WTC11 (cell line): Measurements from ENCODE around the gene FBN3. TPM values are rescaled to one million over a fixed set of nuclear protein-coding genes. Genes with fewer than 3 reads are reported as not detected.

Source experiments
- ATAC-seq: fragments of 200-7000 bp; cut with Tn5 transposase; 2 replicates; pipeline ENCODE4 v1.10.0; 2021; ENCODE audit warnings: mild to moderate bottlenecking, moderate library complexity
- CTCF ChIA-PET: fragments of 300-600 bp; sonication (Branson Sonifier 250); formaldehyde crosslinking; loops from one replicate; lab custom pipeline; 2021; ENCODE audit warnings: antibody characterized with exemption; lab: Charles Lee
- POLR2A ChIA-PET: fragments of 350-600 bp; sonication (Branson Sonifier 250); formaldehyde crosslinking; loops from one replicate; lab custom pipeline; 2021; ENCODE audit warnings: antibody characterized with exemption; lab: Charles Lee
- DNase-seq: peaks from one replicate; pipeline ENCODE4 v3.0.0; 2021; ENCODE audit warnings: low spot score
- H3K27ac Mint-ChIP-seq: 2 replicates; pipeline ENCODE4 v1.8.0; 2021; ENCODE audit warnings: mixed read lengths
- H3K27me3 Mint-ChIP-seq: 2 replicates; pipeline ENCODE4 v1.8.0; 2021; ENCODE audit warnings: low read depth, mild to moderate bottlenecking, moderate library complexity, mixed read lengths
- H3K36me3 Mint-ChIP-seq: 2 replicates; pipeline ENCODE4 v1.8.0; 2021; ENCODE audit warnings: mixed read lengths
- H3K4me1 Mint-ChIP-seq: 2 replicates; pipeline ENCODE4 v1.8.0; 2022; ENCODE audit warnings: mixed read lengths
- H3K4me3 Mint-ChIP-seq: 2 replicates; pipeline ENCODE4 v1.8.0; 2021; ENCODE audit warnings: mild to moderate bottlenecking, moderate library complexity, mixed read lengths
- H3K9me3 Mint-ChIP-seq: 2 replicates; pipeline ENCODE4 v1.8.0; 2021; ENCODE audit warnings: mixed read lengths
- ATF1 ChIP-seq: sonication (generic); formaldehyde crosslinking; IDR thresholded peaks from 2 replicates; pipeline ENCODE4 v1.8.1; 2023; ENCODE audit warnings: mild to moderate bottlenecking, moderate library complexity, missing genetic modification reagents
- CBFB ChIP-seq: sonication (generic); formaldehyde crosslinking; IDR thresholded peaks from 2 replicates; pipeline ENCODE4 v1.8.1; 2022; ENCODE audit warnings: mild to moderate bottlenecking, low read depth, missing genetic modification reagents
- ESRRA ChIP-seq: sonication (generic); formaldehyde crosslinking; IDR thresholded peaks from 2 replicates; pipeline ENCODE4 v1.8.1; 2022; ENCODE audit warnings: mild to moderate bottlenecking, missing genetic modification reagents, borderline replicate concordance
- ETV6 ChIP-seq: sonication (generic); formaldehyde crosslinking; IDR thresholded peaks from 2 replicates; pipeline ENCODE4 v1.8.1; 2022; ENCODE audit warnings: mild to moderate bottlenecking, missing genetic modification reagents
- FOXK1 ChIP-seq: sonication (generic); formaldehyde crosslinking; IDR thresholded peaks from 2 replicates; pipeline ENCODE4 v1.8.0; 2022; ENCODE audit warnings: mild to moderate bottlenecking, moderate library complexity, missing genetic modification reagents
- GTF2I ChIP-seq: fragments of 250-450 bp; sonication (Bioruptor Pico); conservative IDR thresholded peaks from 2 replicates; pipeline ENCODE4 v1.4.0; 2021; ENCODE audit warnings: mild to moderate bottlenecking
- NFYB ChIP-seq: sonication (generic); formaldehyde crosslinking; conservative IDR thresholded peaks from 2 replicates; pipeline ENCODE4 v1.8.0; 2022; ENCODE audit warnings: low read depth, missing genetic modification reagents
- OVOL2 ChIP-seq: fragments of 250-450 bp; sonication (Bioruptor Pico); IDR thresholded peaks from 2 replicates; pipeline ENCODE4 v1.9.0; 2021; ENCODE audit warnings: mild to moderate bottlenecking, borderline replicate concordance
- ZNF263 ChIP-seq: sonication (generic); formaldehyde crosslinking; IDR thresholded peaks from 2 replicates; pipeline ENCODE4 v1.8.1; 2022; ENCODE audit warnings: low read depth, mild to moderate bottlenecking, moderate library complexity, missing genetic modification reagents
- ZNF317 ChIP-seq: sonication (generic); formaldehyde crosslinking; IDR thresholded peaks from 2 replicates; pipeline ENCODE4 v1.8.1; 2023; ENCODE audit warnings: low read depth, mild to moderate bottlenecking, moderate library complexity, missing genetic modification reagents, borderline replicate concordance
- total RNA-seq: library from RNA; stranded (reverse); gene quantifications from 3 replicates; pipeline ENCODE4 v1.2.3, GENCODE V29; 2021
- TF ChIP-seq, protein P1 (sequence below): sonication (generic); formaldehyde crosslinking; conservative IDR thresholded peaks from 2 replicates; pipeline ENCODE4 v1.8.1; 2023; ENCODE audit warnings: mild to moderate bottlenecking, low read depth, missing genetic modification reagents, moderate library complexity
- TF ChIP-seq, protein P2 (sequence below): sonication (generic); formaldehyde crosslinking; IDR thresholded peaks from 2 replicates; pipeline ENCODE4 v1.8.1; 2022; ENCODE audit warnings: mild to moderate bottlenecking, moderate library complexity, missing genetic modification reagents
- TF ChIP-seq, protein P3 (sequence below): fragments of 250-450 bp; sonication (Bioruptor Pico); IDR thresholded peaks from 2 replicates; pipeline ENCODE4 v2.1.2; 2022; ENCODE audit warnings: mild to moderate bottlenecking, moderate library complexity
- TF ChIP-seq, protein P4 (sequence below): fragments of 250-450 bp; sonication (Bioruptor Pico); IDR thresholded peaks from 2 replicates; pipeline ENCODE4 v1.8.0; 2021; ENCODE audit warnings: mild to moderate bottlenecking
- TF ChIP-seq, protein P5 (sequence below): sonication (generic); formaldehyde crosslinking; IDR thresholded peaks from 2 replicates; pipeline ENCODE4 v1.8.0; 2022; ENCODE audit warnings: missing genetic modification reagents
- TF ChIP-seq, protein P6 (sequence below): sonication (generic); formaldehyde crosslinking; IDR thresholded peaks from 2 replicates; pipeline ENCODE4 v1.8.0; 2023; ENCODE audit warnings: mild to moderate bottlenecking, missing genetic modification reagents
- TF ChIP-seq, protein P7 (sequence below): fragments of 250-450 bp; sonication (Bioruptor Pico); IDR thresholded peaks from 2 replicates; pipeline ENCODE4 v1.9.0; 2021; ENCODE audit warnings: mild to moderate bottlenecking
- TF ChIP-seq, protein P8 (sequence below): sonication (generic); formaldehyde crosslinking; IDR thresholded peaks from 2 replicates; pipeline ENCODE4 v1.8.1; 2023; ENCODE audit warnings: mild to moderate bottlenecking, missing genetic modification reagents, moderate library complexity

The FBN3 gene
- total RNA-seq, 1 experiment from 2014 or later, result 54.8 TPM

DNA sequence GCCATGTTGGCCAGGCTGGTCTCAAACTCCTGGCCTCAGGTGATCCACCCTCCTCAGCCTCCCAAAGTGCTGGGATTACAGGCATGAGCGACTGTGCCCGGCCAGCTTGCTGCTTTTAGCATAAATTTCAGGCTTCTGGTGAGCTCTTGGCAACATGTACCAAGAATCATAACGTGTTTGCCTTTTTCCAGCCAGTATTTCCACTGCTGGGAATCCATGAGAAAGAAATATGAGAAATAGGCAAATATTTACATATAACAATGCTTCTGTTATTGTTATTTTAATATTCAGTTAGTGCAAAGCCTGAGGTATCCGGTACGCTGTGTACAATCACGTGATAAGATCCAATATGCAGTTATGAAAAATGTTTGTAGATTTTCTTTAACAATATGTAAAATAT, 30.6 kb upstream of the FBN3 start:
- ATAC-seq (no peak), DNase-seq (no peak)
- Mint-ChIP-seq H3K27me3 (no peaks in the 10 kb centered on the region), H3K9me3 (no peaks in the 10 kb centered on the region), H3K36me3 (no peaks in the 10 kb centered on the region), H3K4me3 (no peak overlapping the region), H3K27ac (no peak overlapping the region), H3K4me1 (no peaks in the 10 kb centered on the region)
- POLR2A ChIA-PET, result no interaction called here
- CTCF ChIA-PET, result interaction anchor here (0.6 kb wide), 1 partner anchor 11 kb away, joined by 3 read pairs; no protein-coding TSS in a partner anchor
- TF ChIP-seq NFYB (CRISPR knock-in tag) (no peak), ESRRA (CRISPR knock-in tag) (no peak), ZNF317 (CRISPR knock-in tag) (no peak), ETV6 (no peak), GTF2I (CRISPR knock-in tag) (no peak), CBFB (CRISPR knock-in tag) (no peak)
- TF ChIP-seq, protein P1, sequence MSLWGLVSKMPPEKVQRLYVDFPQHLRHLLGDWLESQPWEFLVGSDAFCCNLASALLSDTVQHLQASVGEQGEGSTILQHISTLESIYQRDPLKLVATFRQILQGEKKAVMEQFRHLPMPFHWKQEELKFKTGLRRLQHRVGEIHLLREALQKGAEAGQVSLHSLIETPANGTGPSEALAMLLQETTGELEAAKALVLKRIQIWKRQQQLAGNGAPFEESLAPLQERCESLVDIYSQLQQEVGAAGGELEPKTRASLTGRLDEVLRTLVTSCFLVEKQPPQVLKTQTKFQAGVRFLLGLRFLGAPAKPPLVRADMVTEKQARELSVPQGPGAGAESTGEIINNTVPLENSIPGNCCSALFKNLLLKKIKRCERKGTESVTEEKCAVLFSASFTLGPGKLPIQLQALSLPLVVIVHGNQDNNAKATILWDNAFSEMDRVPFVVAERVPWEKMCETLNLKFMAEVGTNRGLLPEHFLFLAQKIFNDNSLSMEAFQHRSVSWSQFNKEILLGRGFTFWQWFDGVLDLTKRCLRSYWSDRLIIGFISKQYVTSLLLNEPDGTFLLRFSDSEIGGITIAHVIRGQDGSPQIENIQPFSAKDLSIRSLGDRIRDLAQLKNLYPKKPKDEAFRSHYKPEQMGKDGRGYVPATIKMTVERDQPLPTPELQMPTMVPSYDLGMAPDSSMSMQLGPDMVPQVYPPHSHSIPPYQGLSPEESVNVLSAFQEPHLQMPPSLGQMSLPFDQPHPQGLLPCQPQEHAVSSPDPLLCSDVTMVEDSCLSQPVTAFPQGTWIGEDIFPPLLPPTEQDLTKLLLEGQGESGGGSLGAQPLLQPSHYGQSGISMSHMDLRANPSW (CRISPR knock-in tag), result no peak
- TF ChIP-seq, protein P2, sequence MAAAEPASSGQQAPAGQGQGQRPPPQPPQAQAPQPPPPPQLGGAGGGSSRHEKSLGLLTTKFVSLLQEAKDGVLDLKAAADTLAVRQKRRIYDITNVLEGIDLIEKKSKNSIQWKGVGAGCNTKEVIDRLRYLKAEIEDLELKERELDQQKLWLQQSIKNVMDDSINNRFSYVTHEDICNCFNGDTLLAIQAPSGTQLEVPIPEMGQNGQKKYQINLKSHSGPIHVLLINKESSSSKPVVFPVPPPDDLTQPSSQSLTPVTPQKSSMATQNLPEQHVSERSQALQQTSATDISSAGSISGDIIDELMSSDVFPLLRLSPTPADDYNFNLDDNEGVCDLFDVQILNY (CRISPR knock-in tag), result no peak
- TF ChIP-seq, protein P3, sequence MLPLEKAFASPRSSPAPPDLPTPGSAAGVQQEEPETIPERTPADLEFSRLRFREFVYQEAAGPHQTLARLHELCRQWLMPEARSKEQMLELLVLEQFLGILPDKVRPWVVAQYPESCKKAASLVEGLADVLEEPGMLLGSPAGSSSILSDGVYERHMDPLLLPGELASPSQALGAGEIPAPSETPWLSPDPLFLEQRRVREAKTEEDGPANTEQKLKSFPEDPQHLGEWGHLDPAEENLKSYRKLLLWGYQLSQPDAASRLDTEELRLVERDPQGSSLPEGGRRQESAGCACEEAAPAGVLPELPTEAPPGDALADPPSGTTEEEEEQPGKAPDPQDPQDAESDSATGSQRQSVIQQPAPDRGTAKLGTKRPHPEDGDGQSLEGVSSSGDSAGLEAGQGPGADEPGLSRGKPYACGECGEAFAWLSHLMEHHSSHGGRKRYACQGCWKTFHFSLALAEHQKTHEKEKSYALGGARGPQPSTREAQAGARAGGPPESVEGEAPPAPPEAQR (CRISPR knock-in tag), result no peak

DNA sequence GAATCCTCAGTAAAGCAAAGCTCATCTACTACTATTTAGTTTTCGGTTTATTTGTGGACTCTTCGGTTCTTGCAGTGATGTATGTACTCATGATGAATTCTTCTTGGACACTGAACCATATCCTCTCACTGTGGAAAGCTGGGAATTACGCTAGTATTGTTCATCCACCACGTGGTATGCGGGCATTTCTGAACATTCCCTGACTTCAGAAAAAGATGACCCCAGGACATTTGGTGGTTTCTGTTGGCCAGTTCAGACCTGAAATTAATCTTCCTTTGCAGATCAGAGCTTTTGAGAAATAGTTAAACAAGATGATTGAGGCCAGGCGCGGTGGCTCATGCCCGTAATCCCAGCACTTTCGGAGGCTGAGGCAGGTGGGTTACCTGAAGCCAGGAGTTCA, 25.3 kb upstream of the FBN3 start:
- H3K27me3 Mint-ChIP-seq, result no peaks in the 10 kb centered on the region
- H3K9me3 Mint-ChIP-seq, result no peaks in the 10 kb centered on the region
- DNase-seq (no peak), ATAC-seq (no peak)
- no peaks in the 10 kb centered on the region for H3K4me1 Mint-ChIP-seq
- ChIA-PET POLR2A (no interaction called here), CTCF (no interaction called here)
- H3K4me3 Mint-ChIP-seq, result no peak overlapping the region
- TF ChIP-seq, protein P4, sequence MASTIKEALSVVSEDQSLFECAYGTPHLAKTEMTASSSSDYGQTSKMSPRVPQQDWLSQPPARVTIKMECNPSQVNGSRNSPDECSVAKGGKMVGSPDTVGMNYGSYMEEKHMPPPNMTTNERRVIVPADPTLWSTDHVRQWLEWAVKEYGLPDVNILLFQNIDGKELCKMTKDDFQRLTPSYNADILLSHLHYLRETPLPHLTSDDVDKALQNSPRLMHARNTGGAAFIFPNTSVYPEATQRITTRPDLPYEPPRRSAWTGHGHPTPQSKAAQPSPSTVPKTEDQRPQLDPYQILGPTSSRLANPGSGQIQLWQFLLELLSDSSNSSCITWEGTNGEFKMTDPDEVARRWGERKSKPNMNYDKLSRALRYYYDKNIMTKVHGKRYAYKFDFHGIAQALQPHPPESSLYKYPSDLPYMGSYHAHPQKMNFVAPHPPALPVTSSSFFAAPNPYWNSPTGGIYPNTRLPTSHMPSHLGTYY (CRISPR knock-in tag), result no peak
- TF ChIP-seq, protein P5, sequence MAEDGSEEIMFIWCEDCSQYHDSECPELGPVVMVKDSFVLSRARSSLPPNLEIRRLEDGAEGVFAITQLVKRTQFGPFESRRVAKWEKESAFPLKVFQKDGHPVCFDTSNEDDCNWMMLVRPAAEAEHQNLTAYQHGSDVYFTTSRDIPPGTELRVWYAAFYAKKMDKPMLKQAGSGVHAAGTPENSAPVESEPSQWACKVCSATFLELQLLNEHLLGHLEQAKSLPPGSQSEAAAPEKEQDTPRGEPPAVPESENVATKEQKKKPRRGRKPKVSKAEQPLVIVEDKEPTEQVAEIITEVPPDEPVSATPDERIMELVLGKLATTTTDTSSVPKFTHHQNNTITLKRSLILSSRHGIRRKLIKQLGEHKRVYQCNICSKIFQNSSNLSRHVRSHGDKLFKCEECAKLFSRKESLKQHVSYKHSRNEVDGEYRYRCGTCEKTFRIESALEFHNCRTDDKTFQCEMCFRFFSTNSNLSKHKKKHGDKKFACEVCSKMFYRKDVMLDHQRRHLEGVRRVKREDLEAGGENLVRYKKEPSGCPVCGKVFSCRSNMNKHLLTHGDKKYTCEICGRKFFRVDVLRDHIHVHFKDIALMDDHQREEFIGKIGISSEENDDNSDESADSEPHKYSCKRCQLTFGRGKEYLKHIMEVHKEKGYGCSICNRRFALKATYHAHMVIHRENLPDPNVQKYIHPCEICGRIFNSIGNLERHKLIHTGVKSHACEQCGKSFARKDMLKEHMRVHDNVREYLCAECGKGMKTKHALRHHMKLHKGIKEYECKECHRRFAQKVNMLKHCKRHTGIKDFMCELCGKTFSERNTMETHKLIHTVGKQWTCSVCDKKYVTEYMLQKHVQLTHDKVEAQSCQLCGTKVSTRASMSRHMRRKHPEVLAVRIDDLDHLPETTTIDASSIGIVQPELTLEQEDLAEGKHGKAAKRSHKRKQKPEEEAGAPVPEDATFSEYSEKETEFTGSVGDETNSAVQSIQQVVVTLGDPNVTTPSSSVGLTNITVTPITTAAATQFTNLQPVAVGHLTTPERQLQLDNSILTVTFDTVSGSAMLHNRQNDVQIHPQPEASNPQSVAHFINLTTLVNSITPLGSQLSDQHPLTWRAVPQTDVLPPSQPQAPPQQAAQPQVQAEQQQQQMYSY (CRISPR knock-in tag), result no peak
- TF ChIP-seq, protein P6, sequence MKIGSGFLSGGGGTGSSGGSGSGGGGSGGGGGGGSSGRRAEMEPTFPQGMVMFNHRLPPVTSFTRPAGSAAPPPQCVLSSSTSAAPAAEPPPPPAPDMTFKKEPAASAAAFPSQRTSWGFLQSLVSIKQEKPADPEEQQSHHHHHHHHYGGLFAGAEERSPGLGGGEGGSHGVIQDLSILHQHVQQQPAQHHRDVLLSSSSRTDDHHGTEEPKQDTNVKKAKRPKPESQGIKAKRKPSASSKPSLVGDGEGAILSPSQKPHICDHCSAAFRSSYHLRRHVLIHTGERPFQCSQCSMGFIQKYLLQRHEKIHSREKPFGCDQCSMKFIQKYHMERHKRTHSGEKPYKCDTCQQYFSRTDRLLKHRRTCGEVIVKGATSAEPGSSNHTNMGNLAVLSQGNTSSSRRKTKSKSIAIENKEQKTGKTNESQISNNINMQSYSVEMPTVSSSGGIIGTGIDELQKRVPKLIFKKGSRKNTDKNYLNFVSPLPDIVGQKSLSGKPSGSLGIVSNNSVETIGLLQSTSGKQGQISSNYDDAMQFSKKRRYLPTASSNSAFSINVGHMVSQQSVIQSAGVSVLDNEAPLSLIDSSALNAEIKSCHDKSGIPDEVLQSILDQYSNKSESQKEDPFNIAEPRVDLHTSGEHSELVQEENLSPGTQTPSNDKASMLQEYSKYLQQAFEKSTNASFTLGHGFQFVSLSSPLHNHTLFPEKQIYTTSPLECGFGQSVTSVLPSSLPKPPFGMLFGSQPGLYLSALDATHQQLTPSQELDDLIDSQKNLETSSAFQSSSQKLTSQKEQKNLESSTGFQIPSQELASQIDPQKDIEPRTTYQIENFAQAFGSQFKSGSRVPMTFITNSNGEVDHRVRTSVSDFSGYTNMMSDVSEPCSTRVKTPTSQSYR (CRISPR knock-in tag), result no peak
- TF ChIP-seq, protein P7, sequence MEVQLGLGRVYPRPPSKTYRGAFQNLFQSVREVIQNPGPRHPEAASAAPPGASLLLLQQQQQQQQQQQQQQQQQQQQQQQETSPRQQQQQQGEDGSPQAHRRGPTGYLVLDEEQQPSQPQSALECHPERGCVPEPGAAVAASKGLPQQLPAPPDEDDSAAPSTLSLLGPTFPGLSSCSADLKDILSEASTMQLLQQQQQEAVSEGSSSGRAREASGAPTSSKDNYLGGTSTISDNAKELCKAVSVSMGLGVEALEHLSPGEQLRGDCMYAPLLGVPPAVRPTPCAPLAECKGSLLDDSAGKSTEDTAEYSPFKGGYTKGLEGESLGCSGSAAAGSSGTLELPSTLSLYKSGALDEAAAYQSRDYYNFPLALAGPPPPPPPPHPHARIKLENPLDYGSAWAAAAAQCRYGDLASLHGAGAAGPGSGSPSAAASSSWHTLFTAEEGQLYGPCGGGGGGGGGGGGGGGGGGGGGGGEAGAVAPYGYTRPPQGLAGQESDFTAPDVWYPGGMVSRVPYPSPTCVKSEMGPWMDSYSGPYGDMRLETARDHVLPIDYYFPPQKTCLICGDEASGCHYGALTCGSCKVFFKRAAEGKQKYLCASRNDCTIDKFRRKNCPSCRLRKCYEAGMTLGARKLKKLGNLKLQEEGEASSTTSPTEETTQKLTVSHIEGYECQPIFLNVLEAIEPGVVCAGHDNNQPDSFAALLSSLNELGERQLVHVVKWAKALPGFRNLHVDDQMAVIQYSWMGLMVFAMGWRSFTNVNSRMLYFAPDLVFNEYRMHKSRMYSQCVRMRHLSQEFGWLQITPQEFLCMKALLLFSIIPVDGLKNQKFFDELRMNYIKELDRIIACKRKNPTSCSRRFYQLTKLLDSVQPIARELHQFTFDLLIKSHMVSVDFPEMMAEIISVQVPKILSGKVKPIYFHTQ (CRISPR knock-in tag), result no peak
- TF ChIP-seq OVOL2 (no peak), ZNF263 (CRISPR knock-in tag) (no peak), ATF1 (no peak), FOXK1 (no peak), NFYB (CRISPR knock-in tag) (no peak)
- TF ChIP-seq, protein P8, sequence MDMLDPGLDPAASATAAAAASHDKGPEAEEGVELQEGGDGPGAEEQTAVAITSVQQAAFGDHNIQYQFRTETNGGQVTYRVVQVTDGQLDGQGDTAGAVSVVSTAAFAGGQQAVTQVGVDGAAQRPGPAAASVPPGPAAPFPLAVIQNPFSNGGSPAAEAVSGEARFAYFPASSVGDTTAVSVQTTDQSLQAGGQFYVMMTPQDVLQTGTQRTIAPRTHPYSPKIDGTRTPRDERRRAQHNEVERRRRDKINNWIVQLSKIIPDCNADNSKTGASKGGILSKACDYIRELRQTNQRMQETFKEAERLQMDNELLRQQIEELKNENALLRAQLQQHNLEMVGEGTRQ (CRISPR knock-in tag), result no peak
- H3K27ac Mint-ChIP-seq, result peak overlapping the region; percentile 54
- H3K36me3 Mint-ChIP-seq, result no peaks in the 10 kb centered on the region
